ENCODE results near the gene COPZ1.

Gene COPZ1

DNA sequence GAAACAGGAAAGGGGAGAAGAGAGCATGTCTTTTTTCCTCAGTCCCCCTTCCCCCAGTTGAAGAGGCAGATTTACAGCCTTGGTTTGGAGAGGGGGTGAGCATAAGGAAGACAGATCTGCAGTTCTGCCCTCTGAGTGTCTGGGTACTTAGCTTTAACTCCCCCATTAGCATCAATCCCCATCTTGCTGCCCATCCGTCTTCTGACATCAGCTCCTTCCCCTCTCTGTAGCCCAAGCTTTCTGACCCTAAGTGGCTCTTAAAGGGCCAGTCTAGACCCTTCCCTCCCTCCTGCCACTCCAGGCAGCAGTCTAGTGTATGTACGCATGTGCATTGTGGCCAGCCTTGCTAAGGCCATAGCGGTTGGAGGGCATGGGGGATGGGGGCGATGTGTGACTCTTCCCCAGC is 32.0 kb downstream of the COPZ1 start:
- Histone ChIP-seq H3K36me3 (ENCODE audit: control insufficient read depth in 4 of 4, insufficient read depth in 4 of 4, low read length in 3 of 4) (no peaks in the 10 kb centered on the region), H3K4me1 (ENCODE audit: control extremely low read depth in 1 of 4, control insufficient read depth in 4 of 4, insufficient read depth in 4 of 4, low read length in 3 of 4) (peaks cover 11 to 65% (median 57%) of the 10 kb centered on the region in 4 experiments), H3K27me3 (replicated peaks in 2 of 5; ENCODE audit: control insufficient read depth in 4 of 5, insufficient read depth in 5 of 5, low read length in 4 of 5) (no peaks in the 10 kb centered on the region), H3K27ac (ENCODE audit: insufficient read depth in 1 of 2, low read depth in 1 of 2, low read length in 2 of 2, poor library complexity in 1 of 2, severe bottlenecking in 2 of 2) (no peak overlapping the region), H3K9me3 (ENCODE audit: control extremely low read depth in 1 of 5, control insufficient read depth in 4 of 5, insufficient read depth in 2 of 5, low read depth in 1 of 5, low read length in 4 of 5) (no peaks in the 10 kb centered on the region), H3K4me3 (ENCODE audit: control insufficient read depth in 1 of 7, extremely low read depth in 1 of 7, insufficient read depth in 4 of 7, low read depth in 2 of 7, low read length in 6 of 7) (no peak overlapping the region)
- ChIA-PET POLR2A (interaction anchor here (0.6 kb wide), 1 partner anchor 16 kb away, joined by 4 read pairs; no protein-coding TSS in a partner anchor), CTCF (interaction anchor here (0.8 to 9.2 kb wide), 11 partner anchors 13 to 64 kb away, joined by 3 to 174 read pairs (median 4); partner anchors contain the start of genes COPZ1 and NFE2)
- no CpG with 5 or more reads among the region's 4 CpGs for WGBS (ENCODE audit: insufficient coverage)
- no peak for DNase-seq

DNA sequence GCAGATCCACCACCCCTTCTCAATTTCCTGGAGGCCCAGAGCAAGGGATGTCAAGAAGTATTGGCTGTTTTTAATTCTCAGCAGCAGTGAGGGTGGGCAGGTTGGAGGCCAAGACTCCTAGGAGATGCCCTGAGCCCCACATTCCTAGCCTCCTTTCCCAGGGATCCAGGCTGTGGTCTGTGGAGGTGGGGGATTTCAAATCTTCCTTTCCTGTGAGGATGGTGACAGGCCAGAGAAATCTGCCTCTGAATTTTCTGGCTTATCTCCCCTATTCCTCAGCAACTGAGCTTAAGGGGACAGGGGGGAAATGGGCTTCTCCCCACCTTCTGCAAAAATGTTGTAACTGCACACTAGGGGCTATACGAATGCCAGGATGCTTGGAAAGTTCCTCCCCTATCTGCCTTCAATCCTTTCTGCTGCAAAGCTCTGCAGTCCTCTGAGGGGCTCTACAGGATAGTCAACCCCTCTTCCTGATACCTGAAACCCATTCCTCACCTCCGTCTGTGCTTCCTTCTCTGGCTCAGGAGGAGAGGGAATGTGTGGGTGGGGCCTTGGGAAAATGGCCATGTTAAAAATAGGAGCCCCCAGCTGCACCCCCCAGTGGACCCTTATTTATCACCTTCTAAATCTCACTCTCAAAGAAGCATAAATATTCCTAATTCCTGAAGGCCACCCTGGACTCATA is 32.7 kb downstream of the COPZ1 start:
- H3K27ac ChIP-seq (ENCODE audit: insufficient read depth in 1 of 2, low read depth in 1 of 2, low read length in 2 of 2, poor library complexity in 1 of 2, severe bottlenecking in 2 of 2) = no peak overlapping the region
- DNase-seq = no peak
- no peaks in the 10 kb centered on the region for H3K36me3 ChIP-seq (ENCODE audit: control insufficient read depth in 4 of 4, insufficient read depth in 4 of 4, low read length in 3 of 4)
- peaks cover 11 to 58% (median 51%) of the 10 kb centered on the region in 4 experiments for H3K4me1 ChIP-seq (ENCODE audit: control extremely low read depth in 1 of 4, control insufficient read depth in 4 of 4, insufficient read depth in 4 of 4, low read length in 3 of 4)
- H3K9me3 ChIP-seq (ENCODE audit: control extremely low read depth in 1 of 5, control insufficient read depth in 4 of 5, insufficient read depth in 2 of 5, low read depth in 1 of 5, low read length in 4 of 5) = no peaks in the 10 kb centered on the region
- no peaks in the 10 kb centered on the region for H3K27me3 ChIP-seq (replicated peaks in 2 of 5; ENCODE audit: control insufficient read depth in 4 of 5, insufficient read depth in 5 of 5, low read length in 4 of 5)
- ChIA-PET CTCF (interaction anchor here (1.0 to 9.2 kb wide), 8 partner anchors 13 to 139 kb away, joined by 3 to 174 read pairs (median 7); no protein-coding TSS in a partner anchor), POLR2A (interaction anchor here (0.6 kb wide), 1 partner anchor 16 kb away, joined by 4 read pairs; no protein-coding TSS in a partner anchor)
- WGBS (ENCODE audit: insufficient coverage) = 75% methylated on average over 1 of the region's 2 CpGs
- H3K4me3 ChIP-seq (ENCODE audit: control insufficient read depth in 1 of 7, extremely low read depth in 1 of 7, insufficient read depth in 4 of 7, low read depth in 2 of 7, low read length in 6 of 7) = no peak overlapping the region

DNA sequence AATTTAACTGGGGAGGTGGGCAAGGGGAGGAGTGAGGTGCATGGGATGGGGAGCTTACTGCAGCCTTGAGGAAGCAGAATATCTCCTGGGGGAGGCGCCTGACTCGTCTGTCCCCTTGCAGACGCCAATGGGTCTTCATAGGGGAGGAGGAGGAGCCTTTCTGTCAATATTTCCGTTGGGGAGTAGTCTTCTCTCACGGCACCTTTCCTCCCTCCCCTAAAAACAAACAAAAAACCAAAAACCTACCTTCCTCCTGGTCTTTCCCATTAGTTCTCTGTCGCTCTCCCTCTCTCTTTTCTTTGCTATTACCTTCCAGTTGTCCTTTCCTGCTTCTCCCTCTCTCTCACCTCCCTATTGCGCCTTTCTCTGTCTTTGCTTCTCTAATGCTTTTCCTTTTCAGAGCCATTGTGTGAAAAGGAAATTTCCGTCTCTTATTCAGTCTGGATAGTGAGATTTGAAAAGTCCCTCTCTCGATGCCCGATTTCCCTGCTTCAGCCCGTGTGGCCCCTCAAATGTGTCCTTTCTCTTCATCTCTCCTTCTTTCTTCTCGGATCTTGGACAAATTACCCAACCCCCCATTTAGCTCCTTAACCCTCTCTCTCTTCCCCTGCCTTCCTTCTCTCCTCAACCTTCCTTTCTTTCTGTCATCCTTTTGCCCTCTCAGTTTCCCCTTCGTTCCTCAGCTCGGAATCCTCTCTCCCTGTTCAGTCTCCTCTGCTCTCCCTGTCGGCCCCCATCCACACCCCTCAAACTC is 33.4 kb downstream of the COPZ1 start:
- Histone ChIP-seq H3K36me3 (ENCODE audit: control insufficient read depth in 4 of 4, insufficient read depth in 4 of 4, low read length in 3 of 4) (no peaks in the 10 kb centered on the region), H3K9me3 (ENCODE audit: control extremely low read depth in 1 of 5, control insufficient read depth in 4 of 5, insufficient read depth in 2 of 5, low read depth in 1 of 5, low read length in 4 of 5) (no peaks in the 10 kb centered on the region), H3K27me3 (replicated peaks in 2 of 5; ENCODE audit: control insufficient read depth in 4 of 5, insufficient read depth in 5 of 5, low read length in 4 of 5) (no peaks in the 10 kb centered on the region), H3K4me3 (ENCODE audit: control insufficient read depth in 1 of 7, extremely low read depth in 1 of 7, insufficient read depth in 4 of 7, low read depth in 2 of 7, low read length in 6 of 7) (peak overlapping the region; percentile 56 to 78 (median 74)), H3K27ac (ENCODE audit: insufficient read depth in 1 of 2, low read depth in 1 of 2, low read length in 2 of 2, poor library complexity in 1 of 2, severe bottlenecking in 2 of 2) (peak overlapping the region; percentile 51 to 90), H3K4me1 (ENCODE audit: control extremely low read depth in 1 of 4, control insufficient read depth in 4 of 4, insufficient read depth in 4 of 4, low read length in 3 of 4) (peaks cover 11 to 57% (median 48%) of the 10 kb centered on the region in 4 experiments)
- ChIA-PET POLR2A (interaction anchor here (0.7 to 1.4 kb wide), 3 partner anchors 17 to 78 kb away, joined by 3 to 14 read pairs (median 4); partner anchors contain the start of genes CBX5 and HNRNPA1), CTCF (interaction anchor here (0.8 to 9.2 kb wide), 10 partner anchors 7 to 140 kb away, joined by 3 to 174 read pairs (median 7); no protein-coding TSS in a partner anchor)
- no peak for DNase-seq
- WGBS (ENCODE audit: insufficient coverage) = 8% methylated on average over 12 of the region's 15 CpGs

- H3K4me3 ChIP-seq (ENCODE audit: control insufficient read depth in 1 of 7, extremely low read depth in 1 of 7, insufficient read depth in 4 of 7, low read depth in 2 of 7, low read length in 6 of 7) = peak overlapping the region; percentile 56 to 78 (median 74)
- peak; percentile 99 for DNase-seq
- H3K36me3 ChIP-seq (ENCODE audit: control insufficient read depth in 4 of 4, insufficient read depth in 4 of 4, low read length in 3 of 4) = no peaks in the 10 kb centered on the region
- ChIA-PET CTCF (interaction anchor here (0.8 to 9.2 kb wide), 12 partner anchors 8 to 141 kb away, joined by 3 to 174 read pairs (median 4); no protein-coding TSS in a partner anchor), POLR2A (interaction anchor here (0.7 to 1.4 kb wide), 4 partner anchors 16 to 79 kb away, joined by 3 to 14 read pairs (median 4); partner anchors contain the start of genes CBX5 and HNRNPA1)
- H3K9me3 ChIP-seq (ENCODE audit: control extremely low read depth in 1 of 5, control insufficient read depth in 4 of 5, insufficient read depth in 2 of 5, low read depth in 1 of 5, low read length in 4 of 5) = no peaks in the 10 kb centered on the region
- H3K27ac ChIP-seq (ENCODE audit: insufficient read depth in 1 of 2, low read depth in 1 of 2, low read length in 2 of 2, poor library complexity in 1 of 2, severe bottlenecking in 2 of 2) = peak overlapping the region; percentile 51 to 90
- WGBS (ENCODE audit: insufficient coverage) = under 1% methylated on average over 31 of the region's 40 CpGs
- no peaks in the 10 kb centered on the region for H3K27me3 ChIP-seq (replicated peaks in 2 of 5; ENCODE audit: control insufficient read depth in 4 of 5, insufficient read depth in 5 of 5, low read length in 4 of 5)
- peaks cover 12 to 62% (median 53%) of the 10 kb centered on the region in 4 experiments for H3K4me1 ChIP-seq (ENCODE audit: control extremely low read depth in 1 of 4, control insufficient read depth in 4 of 4, insufficient read depth in 4 of 4, low read length in 3 of 4)
Measured at GRCh38 chr12:54358945-54359761, 34.2 kb downstream of the COPZ1 start.

DNA sequence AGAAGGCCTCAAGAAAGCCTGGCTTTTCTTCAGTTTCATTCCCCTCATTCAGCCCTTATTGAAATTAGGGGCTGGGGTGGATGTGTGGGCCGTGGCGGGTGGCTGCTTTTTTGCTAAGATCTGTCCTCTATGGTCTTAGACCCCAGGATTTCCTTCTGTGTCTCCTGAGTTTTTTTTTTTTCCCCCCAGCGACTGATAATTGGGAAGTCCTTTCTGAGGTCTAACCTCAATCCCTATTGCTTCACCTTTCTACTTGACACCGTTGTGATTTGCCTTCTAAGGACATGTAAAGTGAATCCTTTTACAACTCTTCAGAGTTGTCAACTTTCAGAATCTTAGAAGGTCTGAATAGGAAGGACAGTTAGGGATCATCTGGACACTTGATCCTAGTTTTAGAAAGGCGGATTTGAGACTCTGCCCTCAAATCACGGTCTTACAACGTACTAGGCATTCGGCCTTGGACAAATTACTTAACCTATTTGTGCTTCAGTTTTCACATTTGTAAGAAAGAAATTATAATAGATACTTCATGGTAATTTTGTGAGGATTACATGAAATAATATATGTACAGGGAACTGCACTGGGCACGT is 34.9 kb downstream of the COPZ1 start:
- H3K27me3 ChIP-seq (replicated peaks in 2 of 5; ENCODE audit: control insufficient read depth in 4 of 5, insufficient read depth in 5 of 5, low read length in 4 of 5) = no peaks in the 10 kb centered on the region
- POLR2A ChIA-PET = interaction anchor here (1.0 to 1.4 kb wide), 3 partner anchors 61 to 80 kb away, joined by 3 to 14 read pairs (median 3); partner anchors contain the start of genes CBX5 and HNRNPA1
- H3K4me1 ChIP-seq (ENCODE audit: control extremely low read depth in 1 of 4, control insufficient read depth in 4 of 4, insufficient read depth in 4 of 4, low read length in 3 of 4) = peaks cover 18 to 69% (median 60%) of the 10 kb centered on the region in 4 experiments
- no peak for DNase-seq
- peak overlapping the region in 1 of 2 experiments; percentile 90 for H3K27ac ChIP-seq (ENCODE audit: insufficient read depth in 1 of 2, low read depth in 1 of 2, low read length in 2 of 2, poor library complexity in 1 of 2, severe bottlenecking in 2 of 2)
- H3K9me3 ChIP-seq (ENCODE audit: control extremely low read depth in 1 of 5, control insufficient read depth in 4 of 5, insufficient read depth in 2 of 5, low read depth in 1 of 5, low read length in 4 of 5) = no peaks in the 10 kb centered on the region
- H3K36me3 ChIP-seq (ENCODE audit: control insufficient read depth in 4 of 4, insufficient read depth in 4 of 4, low read length in 3 of 4) = no peaks in the 10 kb centered on the region
- CTCF ChIA-PET = interaction anchor here (0.7 to 9.2 kb wide), 13 partner anchors 9 to 145 kb away, joined by 3 to 174 read pairs (median 5); no protein-coding TSS in a partner anchor
- 50% methylated on average over 5 of the region's 9 CpGs for WGBS (ENCODE audit: insufficient coverage)
- peak overlapping the region in 5 of 7 experiments; percentile 45 to 78 (median 74) for H3K4me3 ChIP-seq (ENCODE audit: control insufficient read depth in 1 of 7, extremely low read depth in 1 of 7, insufficient read depth in 4 of 7, low read depth in 2 of 7, low read length in 6 of 7)

Measured in common myeloid progenitor, CD34-positive (primary cell).